Medulla oblongata (tissue), 1 donor: ENCODE data around the gene SRP72.
"Not testable (repeated sequence)": the region's sequence is repeated elsewhere in the genome, so short reads cannot be mapped to it uniquely, and the experiment has no call there.

Source experiments
- DNase-seq: peaks from one replicate; pipeline ENCODE4 v3.0.0-alpha.2; 2015; ENCODE audit errors: extremely low spot score

SRP72 gene

GRCh38 chr4:56467284-56468096 is at the start of gene SRP72:
SRP72 (plus strand) TSS chr4:56467617; CDS start chr4:56467636, 19 bp downstream.
- peak; percentile 94 for DNase-seq

- DNase-seq = no peak
Observed at GRCh38 chr4:56424176-56424575, 43.2 kb upstream of the SRP72 start.

- DNase-seq = peak; percentile 61
Observed at GRCh38 chr4:56424697-56425514, 42.5 kb upstream of the SRP72 start.

- DNase-seq = no peak
Observed at GRCh38 chr4:56425518-56425917, 41.9 kb upstream of the SRP72 start.

- no peak for DNase-seq
Observed at GRCh38 chr4:56426273-56426672, 41.1 kb upstream of the SRP72 start.

GRCh38 chr4:56427179-56427578 is 40.2 kb upstream of the SRP72 start:
- no peak for DNase-seq

- no peak for DNase-seq
Observed at GRCh38 chr4:56430203-56430602, 37.2 kb upstream of the SRP72 start.

GRCh38 chr4:56433280-56433679 is 34.1 kb upstream of the SRP72 start:
- no peak for DNase-seq

GRCh38 chr4:56434599-56435139 is 32.7 kb upstream of the SRP72 start:
- no peak for DNase-seq

GRCh38 chr4:56435140-56435926 is 32.1 kb upstream of the SRP72 start, which contains the start of gene PPAT:
PPAT (minus strand) TSS chr4:56435615; CDS start chr4:56435477, 138 bp downstream.
- peak; percentile 98 for DNase-seq

GRCh38 chr4:56438766-56439165 is 28.7 kb upstream of the SRP72 start:
- no peak for DNase-seq

GRCh38 chr4:56440983-56441382 is 26.4 kb upstream of the SRP72 start:
- peak; percentile 25 for DNase-seq

GRCh38 chr4:56444719-56445118 is 22.7 kb upstream of the SRP72 start:
- no peak for DNase-seq

GRCh38 chr4:56445699-56446098 is 21.7 kb upstream of the SRP72 start:
- no peak for DNase-seq

- DNase-seq = no peak
Observed at GRCh38 chr4:56448301-56448700, 19.1 kb upstream of the SRP72 start.

- DNase-seq = not testable (repeated sequence)
Observed at GRCh38 chr4:56449475-56449874, 17.9 kb upstream of the SRP72 start.

- DNase-seq = no peak
Observed at GRCh38 chr4:56450342-56450741, 17.1 kb upstream of the SRP72 start.

- DNase-seq = no peak
Observed at GRCh38 chr4:56460085-56460484, 7.3 kb upstream of the SRP72 start.

GRCh38 chr4:56462157-56462556 is 5.3 kb upstream of the SRP72 start:
- DNase-seq = no peak

GRCh38 chr4:56463711-56464110 is 3.7 kb upstream of the SRP72 start:
- DNase-seq = no peak

GRCh38 chr4:56464581-56464980 is 2.8 kb upstream of the SRP72 start:
- no peak for DNase-seq
